ENCODE measurements around the gene SLC43A2.

DNA sequence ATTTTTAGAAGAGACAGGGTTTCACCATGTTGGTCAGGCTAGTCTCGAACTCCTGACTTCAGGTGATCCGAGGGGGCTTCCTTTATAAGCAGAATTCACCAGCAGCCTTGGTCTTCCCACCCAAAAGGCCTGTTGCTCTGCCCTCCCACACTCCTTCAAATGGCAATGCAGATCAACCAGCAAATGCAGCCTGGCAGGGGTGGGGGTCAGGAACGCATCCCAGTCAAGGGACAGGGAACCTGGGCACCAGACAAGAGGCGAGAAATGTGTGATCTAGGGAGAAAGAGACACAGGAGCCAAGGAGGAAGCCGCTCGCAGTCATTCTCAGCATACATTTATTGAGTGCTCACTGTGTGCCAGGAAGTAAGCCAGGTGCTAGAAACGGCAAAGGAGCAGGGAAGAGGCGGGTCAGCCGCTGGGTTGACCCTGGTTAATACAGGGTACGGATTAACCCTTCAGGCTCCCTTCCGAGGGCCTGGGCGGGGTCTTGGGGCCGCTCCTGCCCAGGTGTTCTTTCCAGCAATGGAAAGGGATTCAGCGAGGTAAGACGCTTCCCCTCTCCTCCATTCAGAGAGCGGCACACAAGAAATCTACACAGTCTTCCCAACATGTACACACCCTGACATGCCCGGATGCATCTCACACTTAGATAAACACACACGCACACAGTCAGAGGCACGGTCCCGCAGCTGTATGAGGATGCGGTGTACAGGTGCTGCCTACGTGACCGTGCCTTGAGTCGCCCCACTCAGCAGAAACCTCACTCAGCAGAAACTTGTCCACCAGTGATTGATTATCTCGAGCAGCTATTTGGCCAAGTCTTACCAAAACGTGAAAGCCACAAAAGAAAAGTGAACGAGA lies 59.5 kb downstream of the SLC43A2 start:
- TF ChIP-seq NR3C1 (IDR thresholded peaks at IDR 0.05), result no peak
- no peak for TF ChIP-seq FOSL2 (IDR thresholded peaks at IDR 0.05)
- no peak for TF ChIP-seq FOSL2 (CRISPR knock-in tag; IDR thresholded peaks at IDR 0.05)
- TF ChIP-seq, protein P1, sequence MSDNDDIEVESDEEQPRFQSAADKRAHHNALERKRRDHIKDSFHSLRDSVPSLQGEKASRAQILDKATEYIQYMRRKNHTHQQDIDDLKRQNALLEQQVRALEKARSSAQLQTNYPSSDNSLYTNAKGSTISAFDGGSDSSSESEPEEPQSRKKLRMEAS (IDR thresholded peaks at IDR 0.05), result no peak
- TF ChIP-seq, protein P2, sequence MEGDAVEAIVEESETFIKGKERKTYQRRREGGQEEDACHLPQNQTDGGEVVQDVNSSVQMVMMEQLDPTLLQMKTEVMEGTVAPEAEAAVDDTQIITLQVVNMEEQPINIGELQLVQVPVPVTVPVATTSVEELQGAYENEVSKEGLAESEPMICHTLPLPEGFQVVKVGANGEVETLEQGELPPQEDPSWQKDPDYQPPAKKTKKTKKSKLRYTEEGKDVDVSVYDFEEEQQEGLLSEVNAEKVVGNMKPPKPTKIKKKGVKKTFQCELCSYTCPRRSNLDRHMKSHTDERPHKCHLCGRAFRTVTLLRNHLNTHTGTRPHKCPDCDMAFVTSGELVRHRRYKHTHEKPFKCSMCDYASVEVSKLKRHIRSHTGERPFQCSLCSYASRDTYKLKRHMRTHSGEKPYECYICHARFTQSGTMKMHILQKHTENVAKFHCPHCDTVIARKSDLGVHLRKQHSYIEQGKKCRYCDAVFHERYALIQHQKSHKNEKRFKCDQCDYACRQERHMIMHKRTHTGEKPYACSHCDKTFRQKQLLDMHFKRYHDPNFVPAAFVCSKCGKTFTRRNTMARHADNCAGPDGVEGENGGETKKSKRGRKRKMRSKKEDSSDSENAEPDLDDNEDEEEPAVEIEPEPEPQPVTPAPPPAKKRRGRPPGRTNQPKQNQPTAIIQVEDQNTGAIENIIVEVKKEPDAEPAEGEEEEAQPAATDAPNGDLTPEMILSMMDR (IDR thresholded peaks at IDR 0.05), result no peak
- no peak for TF ChIP-seq POLR2A (IDR thresholded peaks at IDR 0.05; ENCODE audit: low read length)
- no peak for TF ChIP-seq RCOR1 (IDR thresholded peaks at IDR 0.05; ENCODE audit: low read depth, low read length)
- TF ChIP-seq EP300 (IDR thresholded peaks at IDR 0.05), result no peak
- no peak for TF ChIP-seq HOXB13 (CRISPR knock-in tag; IDR thresholded peaks at IDR 0.05; ENCODE audit: low read depth)
- no peak for TF ChIP-seq ZNF302 (CRISPR knock-in tag; IDR thresholded peaks at IDR 0.05)
- no peak for TF ChIP-seq PHF8 (IDR thresholded peaks at IDR 0.05; ENCODE audit: borderline replicate concordance, low read depth)
- TF ChIP-seq, protein P3, sequence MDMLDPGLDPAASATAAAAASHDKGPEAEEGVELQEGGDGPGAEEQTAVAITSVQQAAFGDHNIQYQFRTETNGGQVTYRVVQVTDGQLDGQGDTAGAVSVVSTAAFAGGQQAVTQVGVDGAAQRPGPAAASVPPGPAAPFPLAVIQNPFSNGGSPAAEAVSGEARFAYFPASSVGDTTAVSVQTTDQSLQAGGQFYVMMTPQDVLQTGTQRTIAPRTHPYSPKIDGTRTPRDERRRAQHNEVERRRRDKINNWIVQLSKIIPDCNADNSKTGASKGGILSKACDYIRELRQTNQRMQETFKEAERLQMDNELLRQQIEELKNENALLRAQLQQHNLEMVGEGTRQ (IDR thresholded peaks at IDR 0.05), result no peak
- no peak for TF ChIP-seq HDAC2 (IDR thresholded peaks at IDR 0.05)
- TF ChIP-seq RFX5 (IDR thresholded peaks at IDR 0.05), result no peak
- TF ChIP-seq NFE2L2 (conservative IDR thresholded peaks at IDR 0.05; ENCODE audit: low read length), result no peak
